ENCODE data around the gene ENPP5.

The ENPP5 gene

DNA sequence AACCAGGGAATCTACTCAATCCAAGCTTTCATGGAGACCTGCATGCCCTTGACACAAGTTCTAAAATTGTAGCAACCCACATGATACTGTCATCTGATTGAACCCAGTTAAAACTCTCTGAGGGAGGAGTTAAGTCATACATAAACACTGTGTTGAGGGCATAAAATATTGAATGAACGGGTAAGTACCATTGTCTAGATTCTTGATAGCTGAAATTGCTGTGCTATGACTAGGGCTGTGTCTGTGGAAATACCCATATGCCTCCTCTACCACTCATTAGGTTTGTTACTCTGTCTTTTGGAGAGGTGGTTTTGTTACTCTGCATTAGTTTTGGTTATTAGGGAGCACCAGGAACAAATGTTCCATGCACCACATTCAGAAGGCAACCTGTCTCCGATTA is 33.4 kb downstream of the ENPP5 start:
- Histone ChIP-seq H3K4me1 (ENCODE audit: control insufficient read depth, insufficient read depth, low read length) (no peaks in the 10 kb centered on the region), H3K27ac (ENCODE audit: extremely low read depth, low read depth, low read length) (no peak overlapping the region), H3K4me3 (ENCODE audit: low read depth, low read length) (no peak overlapping the region), H3K9me3 (ENCODE audit: control insufficient read depth, insufficient read depth, low read depth, low read length) (no peaks in the 10 kb centered on the region), H3K36me3 (ENCODE audit: control insufficient read depth in 2 of 2, insufficient read depth in 1 of 2, low read length in 2 of 2) (no peaks in the 10 kb centered on the region)
- ChIA-PET CTCF (no interaction called here), POLR2A (no interaction called here)
- no peak for TF ChIP-seq ZNF394 (tag by site-specific recombination; IDR thresholded peaks at IDR 0.05; ENCODE audit: borderline replicate concordance)
- TF ChIP-seq ZBTB8A (tag by site-specific recombination; IDR thresholded peaks at IDR 0.05) = no peak
- TF ChIP-seq ZNF302 (tag by site-specific recombination; IDR thresholded peaks at IDR 0.05; ENCODE audit: low read depth) = no peak
- TF ChIP-seq, protein P1, sequence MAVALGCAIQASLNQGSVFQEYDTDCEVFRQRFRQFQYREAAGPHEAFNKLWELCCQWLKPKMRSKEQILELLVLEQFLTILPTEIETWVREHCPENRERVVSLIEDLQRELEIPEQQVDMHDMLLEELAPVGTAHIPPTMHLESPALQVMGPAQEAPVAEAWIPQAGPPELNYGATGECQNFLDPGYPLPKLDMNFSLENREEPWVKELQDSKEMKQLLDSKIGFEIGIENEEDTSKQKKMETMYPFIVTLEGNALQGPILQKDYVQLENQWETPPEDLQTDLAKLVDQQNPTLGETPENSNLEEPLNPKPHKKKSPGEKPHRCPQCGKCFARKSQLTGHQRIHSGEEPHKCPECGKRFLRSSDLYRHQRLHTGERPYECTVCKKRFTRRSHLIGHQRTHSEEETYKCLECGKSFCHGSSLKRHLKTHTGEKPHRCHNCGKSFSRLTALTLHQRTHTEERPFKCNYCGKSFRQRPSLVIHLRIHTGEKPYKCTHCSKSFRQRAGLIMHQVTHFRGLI (tag by site-specific recombination; IDR thresholded peaks at IDR 0.05) = no peak
- TF ChIP-seq ZNF140 (tag by site-specific recombination; IDR thresholded peaks at IDR 0.05) = no peak
- TF ChIP-seq, protein P2, sequence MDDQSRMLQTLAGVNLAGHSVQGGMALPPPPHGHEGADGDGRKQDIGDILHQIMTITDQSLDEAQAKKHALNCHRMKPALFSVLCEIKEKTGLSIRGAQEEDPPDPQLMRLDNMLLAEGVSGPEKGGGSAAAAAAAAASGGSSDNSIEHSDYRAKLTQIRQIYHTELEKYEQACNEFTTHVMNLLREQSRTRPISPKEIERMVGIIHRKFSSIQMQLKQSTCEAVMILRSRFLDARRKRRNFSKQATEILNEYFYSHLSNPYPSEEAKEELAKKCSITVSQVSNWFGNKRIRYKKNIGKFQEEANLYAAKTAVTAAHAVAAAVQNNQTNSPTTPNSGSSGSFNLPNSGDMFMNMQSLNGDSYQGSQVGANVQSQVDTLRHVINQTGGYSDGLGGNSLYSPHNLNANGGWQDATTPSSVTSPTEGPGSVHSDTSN (CRISPR knock-in tag; IDR thresholded peaks at IDR 0.05) = no peak
- TF ChIP-seq, protein P3, sequence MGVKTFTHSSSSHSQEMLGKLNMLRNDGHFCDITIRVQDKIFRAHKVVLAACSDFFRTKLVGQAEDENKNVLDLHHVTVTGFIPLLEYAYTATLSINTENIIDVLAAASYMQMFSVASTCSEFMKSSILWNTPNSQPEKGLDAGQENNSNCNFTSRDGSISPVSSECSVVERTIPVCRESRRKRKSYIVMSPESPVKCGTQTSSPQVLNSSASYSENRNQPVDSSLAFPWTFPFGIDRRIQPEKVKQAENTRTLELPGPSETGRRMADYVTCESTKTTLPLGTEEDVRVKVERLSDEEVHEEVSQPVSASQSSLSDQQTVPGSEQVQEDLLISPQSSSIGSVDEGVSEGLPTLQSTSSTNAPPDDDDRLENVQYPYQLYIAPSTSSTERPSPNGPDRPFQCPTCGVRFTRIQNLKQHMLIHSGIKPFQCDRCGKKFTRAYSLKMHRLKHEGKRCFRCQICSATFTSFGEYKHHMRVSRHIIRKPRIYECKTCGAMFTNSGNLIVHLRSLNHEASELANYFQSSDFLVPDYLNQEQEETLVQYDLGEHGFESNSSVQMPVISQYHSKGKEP (tag by site-specific recombination; IDR thresholded peaks at IDR 0.05) = no peak
- no peak for TF ChIP-seq ZNF133 (tag by site-specific recombination; IDR thresholded peaks at IDR 0.05)
- no peak for TF ChIP-seq ZNF239 (tag by site-specific recombination; IDR thresholded peaks at IDR 0.05)
- no peak for TF ChIP-seq GLIS1 (tag by site-specific recombination; IDR thresholded peaks at IDR 0.05)
- no peak for TF ChIP-seq KLF7 (tag by site-specific recombination; IDR thresholded peaks at IDR 0.05; ENCODE audit: borderline replicate concordance)
- TF ChIP-seq ZNF596 (tag by site-specific recombination; IDR thresholded peaks at IDR 0.05) = no peak
- TF ChIP-seq, protein P4, sequence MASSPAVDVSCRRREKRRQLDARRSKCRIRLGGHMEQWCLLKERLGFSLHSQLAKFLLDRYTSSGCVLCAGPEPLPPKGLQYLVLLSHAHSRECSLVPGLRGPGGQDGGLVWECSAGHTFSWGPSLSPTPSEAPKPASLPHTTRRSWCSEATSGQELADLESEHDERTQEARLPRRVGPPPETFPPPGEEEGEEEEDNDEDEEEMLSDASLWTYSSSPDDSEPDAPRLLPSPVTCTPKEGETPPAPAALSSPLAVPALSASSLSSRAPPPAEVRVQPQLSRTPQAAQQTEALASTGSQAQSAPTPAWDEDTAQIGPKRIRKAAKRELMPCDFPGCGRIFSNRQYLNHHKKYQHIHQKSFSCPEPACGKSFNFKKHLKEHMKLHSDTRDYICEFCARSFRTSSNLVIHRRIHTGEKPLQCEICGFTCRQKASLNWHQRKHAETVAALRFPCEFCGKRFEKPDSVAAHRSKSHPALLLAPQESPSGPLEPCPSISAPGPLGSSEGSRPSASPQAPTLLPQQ (tag by site-specific recombination; IDR thresholded peaks at IDR 0.05) = no peak
- no peak for TF ChIP-seq ZNF548 (tag by site-specific recombination; IDR thresholded peaks at IDR 0.05)
- TF ChIP-seq ZBTB21 (tag by site-specific recombination; IDR thresholded peaks at IDR 0.05) = no peak
- TF ChIP-seq REPIN1 (tag by site-specific recombination; IDR thresholded peaks at IDR 0.05; ENCODE audit: low read depth) = no peak
- no peak for TF ChIP-seq ZNF350 (tag by site-specific recombination; IDR thresholded peaks at IDR 0.05)
- TF ChIP-seq, protein P5, sequence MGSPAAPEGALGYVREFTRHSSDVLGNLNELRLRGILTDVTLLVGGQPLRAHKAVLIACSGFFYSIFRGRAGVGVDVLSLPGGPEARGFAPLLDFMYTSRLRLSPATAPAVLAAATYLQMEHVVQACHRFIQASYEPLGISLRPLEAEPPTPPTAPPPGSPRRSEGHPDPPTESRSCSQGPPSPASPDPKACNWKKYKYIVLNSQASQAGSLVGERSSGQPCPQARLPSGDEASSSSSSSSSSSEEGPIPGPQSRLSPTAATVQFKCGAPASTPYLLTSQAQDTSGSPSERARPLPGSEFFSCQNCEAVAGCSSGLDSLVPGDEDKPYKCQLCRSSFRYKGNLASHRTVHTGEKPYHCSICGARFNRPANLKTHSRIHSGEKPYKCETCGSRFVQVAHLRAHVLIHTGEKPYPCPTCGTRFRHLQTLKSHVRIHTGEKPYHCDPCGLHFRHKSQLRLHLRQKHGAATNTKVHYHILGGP (tag by site-specific recombination; IDR thresholded peaks at IDR 0.05) = no peak

DNA sequence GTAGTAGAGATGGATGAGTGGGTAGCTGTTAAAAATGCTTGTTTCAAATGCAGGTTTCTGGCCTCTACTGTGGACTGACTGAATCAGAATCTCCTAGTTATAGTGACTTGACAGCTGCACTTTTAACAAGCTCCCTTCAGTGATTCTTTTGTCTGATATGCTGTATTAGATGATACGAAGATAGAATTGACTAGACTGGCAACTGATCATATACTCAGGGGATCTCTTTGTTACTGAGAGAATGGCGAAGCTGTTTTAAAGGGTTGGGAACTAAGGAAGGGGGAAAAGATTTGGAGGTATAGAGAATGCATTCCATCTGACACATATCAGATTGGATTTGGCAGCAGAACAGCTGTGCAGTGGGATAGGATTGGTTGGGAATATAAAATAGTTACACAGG is 33.9 kb downstream of the ENPP5 start:
- Histone ChIP-seq H3K36me3 (ENCODE audit: control insufficient read depth in 2 of 2, insufficient read depth in 1 of 2, low read length in 2 of 2) (no peaks in the 10 kb centered on the region), H3K27ac (ENCODE audit: extremely low read depth, low read depth, low read length) (no peak overlapping the region), H3K9me3 (ENCODE audit: control insufficient read depth, insufficient read depth, low read depth, low read length) (no peaks in the 10 kb centered on the region), H3K4me1 (ENCODE audit: control insufficient read depth, insufficient read depth, low read length) (no peaks in the 10 kb centered on the region), H3K4me3 (ENCODE audit: low read depth, low read length) (no peak overlapping the region)
- ChIA-PET POLR2A (no interaction called here), CTCF (no interaction called here)
- TF ChIP-seq SALL2 (tag by site-specific recombination; IDR thresholded peaks at IDR 0.05; ENCODE audit: borderline replicate concordance) (no peak), ZNF133 (tag by site-specific recombination; IDR thresholded peaks at IDR 0.05) (no peak), ZNF658 (tag by site-specific recombination; IDR thresholded peaks at IDR 0.05) (no peak), ZNF292 (tag by site-specific recombination; IDR thresholded peaks at IDR 0.05; ENCODE audit: borderline replicate concordance, low read depth) (no peak), ZNF530 (tag by site-specific recombination; IDR thresholded peaks at IDR 0.05; ENCODE audit: low read depth) (no peak)
- TF ChIP-seq, protein P6, sequence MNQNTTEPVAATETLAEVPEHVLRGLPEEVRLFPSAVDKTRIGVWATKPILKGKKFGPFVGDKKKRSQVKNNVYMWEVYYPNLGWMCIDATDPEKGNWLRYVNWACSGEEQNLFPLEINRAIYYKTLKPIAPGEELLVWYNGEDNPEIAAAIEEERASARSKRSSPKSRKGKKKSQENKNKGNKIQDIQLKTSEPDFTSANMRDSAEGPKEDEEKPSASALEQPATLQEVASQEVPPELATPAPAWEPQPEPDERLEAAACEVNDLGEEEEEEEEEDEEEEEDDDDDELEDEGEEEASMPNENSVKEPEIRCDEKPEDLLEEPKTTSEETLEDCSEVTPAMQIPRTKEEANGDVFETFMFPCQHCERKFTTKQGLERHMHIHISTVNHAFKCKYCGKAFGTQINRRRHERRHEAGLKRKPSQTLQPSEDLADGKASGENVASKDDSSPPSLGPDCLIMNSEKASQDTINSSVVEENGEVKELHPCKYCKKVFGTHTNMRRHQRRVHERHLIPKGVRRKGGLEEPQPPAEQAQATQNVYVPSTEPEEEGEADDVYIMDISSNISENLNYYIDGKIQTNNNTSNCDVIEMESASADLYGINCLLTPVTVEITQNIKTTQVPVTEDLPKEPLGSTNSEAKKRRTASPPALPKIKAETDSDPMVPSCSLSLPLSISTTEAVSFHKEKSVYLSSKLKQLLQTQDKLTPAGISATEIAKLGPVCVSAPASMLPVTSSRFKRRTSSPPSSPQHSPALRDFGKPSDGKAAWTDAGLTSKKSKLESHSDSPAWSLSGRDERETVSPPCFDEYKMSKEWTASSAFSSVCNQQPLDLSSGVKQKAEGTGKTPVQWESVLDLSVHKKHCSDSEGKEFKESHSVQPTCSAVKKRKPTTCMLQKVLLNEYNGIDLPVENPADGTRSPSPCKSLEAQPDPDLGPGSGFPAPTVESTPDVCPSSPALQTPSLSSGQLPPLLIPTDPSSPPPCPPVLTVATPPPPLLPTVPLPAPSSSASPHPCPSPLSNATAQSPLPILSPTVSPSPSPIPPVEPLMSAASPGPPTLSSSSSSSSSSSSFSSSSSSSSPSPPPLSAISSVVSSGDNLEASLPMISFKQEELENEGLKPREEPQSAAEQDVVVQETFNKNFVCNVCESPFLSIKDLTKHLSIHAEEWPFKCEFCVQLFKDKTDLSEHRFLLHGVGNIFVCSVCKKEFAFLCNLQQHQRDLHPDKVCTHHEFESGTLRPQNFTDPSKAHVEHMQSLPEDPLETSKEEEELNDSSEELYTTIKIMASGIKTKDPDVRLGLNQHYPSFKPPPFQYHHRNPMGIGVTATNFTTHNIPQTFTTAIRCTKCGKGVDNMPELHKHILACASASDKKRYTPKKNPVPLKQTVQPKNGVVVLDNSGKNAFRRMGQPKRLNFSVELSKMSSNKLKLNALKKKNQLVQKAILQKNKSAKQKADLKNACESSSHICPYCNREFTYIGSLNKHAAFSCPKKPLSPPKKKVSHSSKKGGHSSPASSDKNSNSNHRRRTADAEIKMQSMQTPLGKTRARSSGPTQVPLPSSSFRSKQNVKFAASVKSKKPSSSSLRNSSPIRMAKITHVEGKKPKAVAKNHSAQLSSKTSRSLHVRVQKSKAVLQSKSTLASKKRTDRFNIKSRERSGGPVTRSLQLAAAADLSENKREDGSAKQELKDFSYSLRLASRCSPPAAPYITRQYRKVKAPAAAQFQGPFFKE (tag by site-specific recombination; IDR thresholded peaks at IDR 0.05; ENCODE audit: borderline replicate concordance) = no peak

All from HEK293 (cell line).